Stimulated activated CD4-positive, alpha-beta T cell treated with anti-CD3 and anti-CD28 coated beads, Interleukin-15, amount 100 ng/mL, for 1 hour (primary cell): ENCODE data around the gene ZNF438.
"Not testable (repeated sequence)": the region's sequence is repeated elsewhere in the genome, so short reads cannot be mapped to it uniquely, and the experiment has no call there.

Source experiments
- DNase-seq, 2 donors: peaks; one replicate each; pipeline ENCODE4 v3.0.0-alpha.2; 2020; ENCODE audit warnings: low read depth in 1 of 2, low spot score in 1 of 2

Gene ZNF438

DNA sequence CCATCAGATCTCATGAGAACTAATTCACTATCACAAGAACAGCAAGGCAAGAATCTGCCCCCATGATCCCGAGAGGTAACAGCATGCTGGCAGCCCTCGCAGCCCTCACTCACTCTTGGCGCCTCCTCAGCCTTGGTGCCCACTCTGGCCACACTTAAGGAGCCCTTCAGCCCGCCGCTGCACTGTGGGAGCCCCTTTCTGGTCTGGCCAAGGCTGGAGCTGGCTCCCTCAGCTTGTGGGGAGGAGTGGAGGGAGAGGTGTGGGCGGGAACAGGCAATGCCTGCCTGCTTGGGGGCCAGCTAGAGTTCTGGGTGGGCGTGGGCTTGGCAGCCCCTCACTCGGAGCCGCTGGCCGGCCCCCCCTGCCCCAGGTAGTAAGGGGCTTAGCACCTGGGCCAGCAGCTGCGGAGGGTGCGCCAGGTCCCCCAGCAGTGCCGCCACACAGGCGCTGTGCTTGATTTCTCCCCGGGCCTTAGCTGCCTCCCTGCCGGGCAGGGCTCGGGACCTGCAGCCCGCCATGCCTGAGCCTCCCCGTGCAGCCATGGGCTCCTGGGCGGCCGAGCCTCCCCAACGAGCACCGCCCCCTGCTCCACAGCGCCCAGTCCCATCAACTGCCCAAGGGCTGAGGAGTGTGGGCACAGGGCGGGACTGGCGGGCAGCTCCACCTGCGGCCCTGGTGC is 24.0 kb upstream of the ZNF438 start:
- DNase-seq = no peak

DNA sequence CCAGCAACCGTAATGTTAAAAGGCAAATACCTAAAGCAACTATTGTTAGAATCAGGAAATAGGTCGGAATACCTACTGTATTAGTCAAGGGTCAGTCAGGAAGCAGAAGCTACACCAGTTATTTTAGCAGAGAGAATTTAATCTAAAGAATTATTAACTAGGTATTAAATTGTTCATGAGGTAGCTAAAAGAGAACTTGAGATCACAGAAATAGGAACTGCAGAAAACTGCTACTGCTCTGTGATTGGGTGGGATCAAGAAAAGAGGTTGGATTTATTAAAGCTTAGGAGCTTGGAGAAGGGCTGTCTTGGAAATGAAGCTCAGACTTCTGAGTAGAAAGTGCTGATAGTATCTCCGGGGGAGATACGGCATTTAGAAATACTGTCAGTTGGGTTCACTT is 20.0 kb upstream of the ZNF438 start:
- no peak for DNase-seq

DNA sequence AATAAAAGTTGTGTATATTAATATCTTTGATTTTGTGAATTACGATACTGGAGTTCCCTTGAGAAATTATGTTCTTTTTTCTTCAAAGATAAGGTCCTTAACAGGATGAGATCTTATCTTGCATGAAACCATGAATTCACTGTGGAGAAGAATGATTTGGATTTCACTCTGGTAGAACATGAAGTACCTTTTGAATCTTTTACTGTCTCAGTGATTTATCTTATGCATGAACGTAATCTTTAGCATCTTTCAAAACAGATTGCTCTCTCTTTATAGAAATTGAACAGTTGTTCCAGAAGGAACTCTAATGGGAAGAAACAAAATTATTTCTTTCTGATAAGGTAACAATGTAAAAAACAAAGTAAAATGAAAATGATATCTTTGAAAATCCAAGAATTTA is 11.0 kb upstream of the ZNF438 start:
- no peak for DNase-seq

DNA sequence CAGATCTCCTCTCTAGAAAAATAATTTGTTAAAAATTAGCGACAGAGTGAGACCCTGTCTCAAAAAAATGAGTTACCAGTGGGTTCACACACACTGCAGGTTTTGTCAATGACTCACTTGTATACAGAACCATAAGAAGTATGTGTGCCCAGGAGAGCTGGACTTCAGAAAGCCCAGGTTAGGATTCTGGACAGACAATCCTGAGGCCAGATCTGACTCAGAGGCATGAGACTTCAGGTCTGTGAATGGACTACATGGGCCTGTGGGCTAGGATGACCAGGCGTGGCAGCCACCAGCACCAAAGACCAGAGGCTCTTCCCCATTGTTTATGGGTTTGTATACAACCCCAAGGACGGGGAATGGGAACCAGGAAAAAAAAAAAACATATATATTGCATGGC is 9.3 kb upstream of the ZNF438 start:
- no peak for DNase-seq

DNA sequence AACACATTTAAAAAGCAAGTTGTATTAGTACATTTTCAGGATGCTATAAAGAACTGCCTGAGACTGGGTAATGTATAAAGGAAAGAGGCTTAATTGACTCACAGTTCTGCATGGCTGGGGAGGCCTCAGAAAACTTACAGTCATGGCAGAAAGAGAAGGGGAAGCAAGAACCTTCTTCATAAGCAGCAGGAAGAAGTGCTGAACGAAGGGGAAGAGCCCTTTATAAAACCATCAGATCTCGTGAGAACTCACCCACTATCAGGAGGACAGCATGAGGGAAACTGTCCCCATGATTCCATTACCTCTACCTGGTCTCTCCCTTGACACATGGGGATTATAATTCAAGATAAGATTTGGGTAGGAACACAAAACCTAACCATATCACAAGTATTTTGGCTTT is 7.3 kb upstream of the ZNF438 start:
- DNase-seq = not testable (repeated sequence)

DNA sequence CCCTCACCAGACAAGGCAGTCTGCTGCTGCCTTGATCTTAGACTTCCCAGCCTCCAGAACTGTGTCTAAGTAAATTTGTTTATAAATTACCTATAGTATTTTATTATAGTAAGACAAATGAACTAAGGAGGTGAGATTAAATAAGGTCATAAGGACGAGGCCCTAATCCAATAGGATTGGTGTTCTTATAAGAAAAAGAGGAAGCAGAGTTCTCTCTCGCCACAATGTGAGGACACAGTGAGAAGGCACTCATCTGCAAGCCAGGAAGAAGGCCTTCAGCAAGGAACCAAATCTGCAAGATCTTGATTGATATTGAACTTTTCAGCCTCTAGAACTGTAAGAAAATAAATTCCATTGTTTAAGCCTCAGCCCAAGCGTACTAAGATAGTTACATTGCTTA is 6.1 kb upstream of the ZNF438 start:
- no peak for DNase-seq

DNA sequence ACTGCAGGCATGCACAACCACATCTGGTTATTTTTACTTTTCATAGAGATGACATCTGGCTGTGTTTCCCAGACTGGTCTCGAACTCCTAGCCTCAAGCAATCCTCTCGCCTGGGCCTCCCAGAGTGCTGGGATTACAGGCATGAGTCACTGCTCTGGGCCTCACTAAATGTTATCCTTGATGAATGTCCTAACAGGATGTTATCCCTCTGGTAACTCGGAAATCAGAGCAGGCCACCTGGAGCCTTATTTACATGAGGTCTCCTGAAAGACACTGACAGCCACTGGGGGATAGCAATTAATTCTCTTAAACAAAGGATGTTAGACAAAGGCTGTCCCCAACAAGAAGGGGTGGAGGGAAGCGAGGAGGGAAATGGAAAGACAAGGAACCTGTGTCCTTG is 4.5 kb upstream of the ZNF438 start:
- no peak for DNase-seq

DNA sequence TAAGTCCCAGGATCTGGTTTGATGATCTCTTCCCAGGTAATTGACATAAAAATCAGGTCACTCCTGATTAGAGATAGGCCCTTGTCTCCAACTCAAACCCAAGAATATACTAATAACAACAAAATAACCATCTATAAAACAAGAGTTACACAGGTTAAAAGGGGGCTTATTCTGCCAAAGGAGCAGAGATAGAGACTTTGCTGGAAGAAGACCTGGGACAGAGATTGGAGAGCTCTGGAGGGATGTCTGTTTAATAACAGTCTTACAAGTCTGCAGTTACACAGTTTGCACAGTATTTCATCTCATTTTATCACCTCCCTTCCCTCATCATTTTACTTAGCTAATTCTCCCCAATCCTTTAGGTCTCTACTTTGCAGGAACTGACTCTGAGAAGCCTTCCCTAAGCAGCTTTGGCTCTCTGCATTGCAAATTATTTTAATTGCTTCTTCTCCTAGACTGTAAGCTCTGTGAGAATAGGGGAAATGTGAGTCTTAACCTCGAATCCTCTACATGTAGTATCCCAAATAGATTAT is 3.7 kb upstream of the ZNF438 start:
- DNase-seq = no peak

DNA sequence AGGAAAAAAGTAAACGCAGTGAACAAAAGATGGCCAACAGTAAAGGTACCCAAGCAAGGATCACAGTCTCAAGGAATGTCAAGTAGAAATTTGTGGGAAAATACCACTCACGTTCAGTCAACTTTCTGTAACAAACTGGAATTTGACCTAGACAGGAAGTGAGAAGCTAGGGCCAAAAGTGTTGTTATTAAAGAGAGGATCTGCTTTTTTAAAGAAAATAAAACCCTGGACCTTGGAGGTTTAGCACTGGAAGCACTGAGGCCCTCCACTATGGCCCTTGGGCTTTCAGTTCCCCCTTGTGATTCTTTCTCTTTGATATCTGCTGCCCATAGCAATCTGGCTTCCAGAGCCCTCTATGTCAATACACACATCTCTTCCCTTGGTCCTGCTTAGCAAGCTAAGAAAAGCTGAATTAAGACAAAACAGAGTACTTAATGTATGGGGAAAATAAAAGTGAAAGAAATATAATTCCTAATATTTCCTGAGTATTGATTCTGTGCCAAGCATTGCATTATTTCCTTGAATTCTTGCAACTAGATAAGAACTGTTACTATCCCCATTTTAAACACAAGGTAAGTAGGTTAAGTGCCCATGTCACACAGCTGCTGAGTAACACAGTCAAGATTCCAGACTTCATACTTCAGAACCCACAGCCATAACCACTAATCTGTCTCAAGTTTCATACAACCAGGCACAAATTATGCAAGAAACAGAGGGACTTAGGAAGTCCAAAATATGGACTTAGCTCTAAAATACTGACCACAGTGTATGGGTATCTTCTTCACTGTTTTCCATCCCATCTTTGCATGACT is 2.6 kb upstream of the ZNF438 start:
- no peak for DNase-seq

DNA sequence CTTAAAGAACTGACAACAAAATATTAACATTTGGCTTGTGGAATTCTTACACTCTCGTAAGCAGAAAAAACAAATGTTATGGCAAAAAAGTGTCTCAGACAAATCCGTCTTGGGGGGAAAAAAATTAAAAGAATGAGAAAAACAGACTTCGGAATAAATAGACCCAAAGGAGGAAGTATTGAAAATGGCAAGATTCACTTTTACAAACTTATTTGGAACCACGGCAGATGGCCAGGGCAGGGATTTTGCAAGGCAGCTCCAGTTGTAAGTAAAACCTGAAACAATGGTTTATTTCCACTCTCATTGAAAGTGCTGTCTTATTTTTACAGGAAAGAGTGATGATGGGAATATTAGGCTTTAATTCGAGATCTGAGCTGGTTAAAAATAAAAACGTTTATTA is 1.5 kb upstream of the ZNF438 start:
- DNase-seq = no peak

DNA sequence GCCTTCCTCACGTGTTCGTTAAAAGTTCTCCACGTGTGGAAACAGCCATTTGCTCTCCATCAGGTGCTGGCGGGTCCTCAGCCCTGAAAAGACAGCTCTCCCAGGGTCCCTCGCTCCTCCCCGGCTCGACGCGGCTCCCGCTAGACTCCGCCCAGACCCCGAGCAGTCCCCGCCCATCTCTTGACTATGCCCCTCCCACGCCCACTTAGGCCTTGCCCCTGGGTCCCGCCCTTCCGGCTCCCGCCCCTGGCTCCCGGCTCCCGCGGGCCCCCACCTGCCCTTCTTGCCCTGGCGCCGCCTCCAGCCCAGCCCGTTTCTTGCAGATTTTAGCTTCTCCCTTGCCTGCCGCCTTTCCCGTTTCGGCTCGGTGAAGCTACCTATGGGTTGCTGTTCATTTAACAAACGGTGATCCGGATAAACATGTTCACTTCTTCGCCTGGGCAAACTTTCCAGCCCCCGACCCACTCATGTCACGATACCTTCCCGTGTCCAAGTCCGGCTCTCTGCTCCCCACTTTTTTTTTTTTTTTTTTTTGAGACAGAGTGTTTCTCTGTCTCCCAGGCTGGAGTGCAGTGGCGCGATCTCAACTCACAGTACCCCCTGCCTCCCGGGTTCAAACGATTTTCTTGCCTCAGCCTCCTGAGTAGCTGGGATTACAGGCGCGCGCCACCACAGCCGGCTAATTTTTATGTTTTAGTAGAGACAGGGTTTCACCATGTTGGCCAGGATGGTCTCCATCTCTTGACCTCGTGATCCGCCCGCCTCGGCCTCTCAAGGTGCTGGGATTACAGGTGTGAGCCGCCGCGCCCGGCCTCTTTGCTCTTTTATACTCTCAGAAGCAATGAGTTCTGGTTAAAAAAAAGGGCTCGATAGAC is 830 bp upstream of the ZNF438 start:
- peak; percentile 86 to 90 for DNase-seq

DNA sequence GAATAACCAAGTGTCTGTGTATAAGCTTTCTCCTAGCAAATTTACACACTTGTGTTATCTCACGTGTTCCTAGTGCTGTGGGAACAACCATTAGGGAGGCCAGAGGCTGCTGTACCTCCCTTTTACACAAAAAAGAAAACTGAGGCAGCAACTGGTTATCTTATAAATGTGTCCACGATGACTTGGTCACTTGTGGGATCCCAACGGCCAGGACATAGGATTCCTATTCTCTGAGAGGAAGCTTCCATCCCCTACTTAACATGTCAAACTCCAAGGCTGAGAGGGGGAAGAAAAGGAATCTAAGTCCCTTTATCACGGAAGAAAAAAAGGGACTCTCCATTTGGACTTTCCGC is 484 bp downstream of the ZNF438 start:
- no peak for DNase-seq

DNA sequence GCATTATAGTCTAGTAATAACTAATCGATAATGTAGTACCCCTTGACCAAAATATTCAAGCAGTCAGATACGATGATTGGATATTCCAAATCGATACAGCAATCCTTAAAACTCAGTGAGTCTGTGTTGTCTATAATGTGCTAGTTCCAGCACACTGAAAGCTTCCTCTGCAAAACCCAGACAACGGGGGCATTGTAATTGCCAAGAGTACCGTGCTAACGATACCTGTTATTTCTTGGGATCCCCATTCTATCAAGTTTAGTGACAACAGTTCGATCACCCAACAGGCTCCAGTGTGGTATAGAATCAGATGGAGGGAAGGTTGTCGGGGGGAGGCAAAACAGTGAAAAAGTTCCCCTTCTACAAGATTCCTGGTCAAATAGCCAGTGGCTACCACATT is 865 bp downstream of the ZNF438 start:
- no peak for DNase-seq

DNA sequence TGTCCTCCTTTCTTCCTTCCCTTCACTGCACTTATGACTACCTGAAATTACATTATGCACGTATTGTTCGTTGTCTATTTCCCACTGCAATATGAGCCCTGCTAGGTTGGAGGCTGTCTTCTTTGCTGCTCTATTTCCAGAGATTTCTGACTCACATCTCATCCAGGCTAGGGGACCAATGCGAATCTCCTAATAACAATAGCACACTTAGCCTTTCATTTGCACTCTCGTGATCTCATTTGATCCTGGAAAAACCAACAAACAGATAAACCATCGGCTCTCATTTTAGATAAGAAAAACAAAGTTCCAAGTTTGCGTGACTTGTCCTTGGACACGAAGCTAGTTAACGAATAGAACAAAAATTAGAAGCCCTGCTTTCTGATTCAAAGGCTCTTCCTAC is 1.4 kb downstream of the ZNF438 start:
- no peak for DNase-seq

DNA sequence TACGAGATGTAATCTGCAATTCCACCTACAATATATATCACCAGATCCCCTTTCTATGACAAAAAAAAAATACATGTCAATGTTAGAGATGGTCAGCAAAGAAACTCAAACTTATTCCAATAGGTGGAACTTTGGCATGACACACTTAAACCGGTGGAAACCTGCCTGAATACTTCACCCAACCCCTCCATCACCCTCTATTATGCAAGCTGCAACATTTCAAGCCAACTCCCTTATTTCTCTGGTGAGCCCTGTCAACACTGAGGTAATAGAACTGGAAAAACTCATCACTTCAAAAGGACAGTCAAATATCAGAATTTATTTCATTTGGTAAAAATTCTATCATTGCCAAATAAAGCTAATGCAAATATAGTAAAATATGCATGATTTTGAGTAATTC is 3.6 kb downstream of the ZNF438 start:
- DNase-seq = no peak

DNA sequence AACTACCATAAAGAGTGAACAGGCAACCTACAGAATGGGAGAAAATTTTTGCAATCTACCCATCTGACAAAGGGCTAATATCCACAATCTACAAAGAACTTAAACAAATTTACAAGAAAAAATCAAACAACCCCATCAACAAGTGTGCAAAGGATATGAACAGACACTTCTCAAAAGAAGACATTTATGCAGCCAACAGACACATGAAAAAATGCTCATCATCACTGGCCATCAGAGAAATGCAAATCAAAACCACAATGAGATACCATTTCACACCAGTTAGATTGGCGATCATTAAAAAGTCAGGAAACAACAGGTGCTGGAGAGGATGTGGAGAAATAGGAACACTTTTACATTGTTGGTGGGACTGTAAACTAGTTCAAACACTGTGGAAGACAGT is 5.4 kb downstream of the ZNF438 start:
- DNase-seq = not testable (repeated sequence)

DNA sequence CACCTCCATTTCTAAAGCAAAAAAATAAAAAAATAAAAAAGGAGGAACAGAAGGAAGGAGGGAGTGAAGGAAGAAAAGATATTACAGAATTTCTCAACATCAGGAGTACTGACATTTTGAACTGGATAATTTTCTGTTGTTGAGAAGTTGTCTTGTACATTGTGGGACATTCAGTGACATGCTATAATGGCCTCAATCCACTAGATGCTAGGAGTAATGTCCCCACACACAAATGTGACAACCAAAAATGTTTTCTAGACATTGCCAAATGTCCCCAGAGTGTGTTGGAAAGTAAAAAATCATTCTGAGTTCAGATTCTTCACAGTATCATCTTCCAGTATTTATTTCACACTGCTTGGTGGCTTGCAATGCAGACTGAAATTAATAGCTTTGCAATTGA is 6.5 kb downstream of the ZNF438 start:
- DNase-seq = no peak

DNA sequence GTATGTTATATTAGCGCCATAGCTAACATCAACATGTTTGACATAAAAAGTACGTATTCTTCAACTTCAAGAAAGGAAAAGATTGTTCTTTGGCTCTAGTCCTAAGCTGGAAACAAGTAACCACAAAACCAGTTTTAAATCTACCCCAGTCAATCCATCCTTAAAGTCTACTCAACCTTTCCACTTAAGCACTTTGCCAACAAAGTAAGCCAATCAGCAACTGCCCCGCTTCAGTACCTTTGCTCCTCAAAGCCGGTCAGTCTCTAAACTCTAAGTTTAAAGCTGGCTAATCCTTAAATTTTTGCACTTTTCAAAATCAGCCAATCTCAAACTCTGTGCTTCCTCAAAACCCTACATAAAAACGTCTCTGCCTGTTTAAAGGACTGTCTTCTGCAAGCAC is 8.1 kb downstream of the ZNF438 start:
- DNase-seq = no peak

DNA sequence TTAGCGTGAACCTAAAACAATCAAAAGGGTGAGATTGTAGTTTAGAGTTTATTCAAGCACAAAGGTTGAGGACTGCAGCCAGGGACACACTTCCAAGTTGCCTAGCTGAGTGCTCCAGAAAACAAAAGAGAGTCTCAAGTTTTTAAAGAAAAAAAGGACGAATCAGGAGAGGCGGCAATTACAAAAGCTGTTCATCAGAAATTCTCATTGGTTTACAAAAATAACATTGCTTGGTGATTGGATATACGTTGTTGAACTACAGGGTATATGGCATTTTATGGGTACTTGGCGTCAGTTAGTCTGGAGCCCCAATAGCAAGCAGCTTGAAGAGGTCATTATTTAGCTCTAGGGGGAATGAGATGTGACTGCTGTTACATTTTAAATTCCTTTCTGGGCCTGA is 11.5 kb downstream of the ZNF438 start:
- DNase-seq = no peak

DNA sequence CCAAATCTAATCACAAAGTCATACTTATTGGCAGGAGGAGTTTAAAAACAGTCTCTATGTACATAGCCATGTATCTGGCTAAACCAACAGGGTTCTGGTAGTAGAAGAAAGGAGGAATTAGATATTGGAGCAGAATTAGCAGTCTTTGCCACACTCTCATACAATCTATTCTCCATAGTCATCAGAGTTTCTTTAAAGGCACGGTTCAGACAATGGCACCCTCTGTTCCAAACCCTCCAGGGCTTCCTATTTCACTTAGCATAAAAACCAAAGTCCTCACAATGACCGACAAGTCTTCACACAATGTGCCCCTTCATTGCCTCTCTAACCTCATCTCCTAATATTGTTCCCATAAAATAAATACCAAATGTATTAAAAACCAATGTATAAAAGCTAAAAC is 12.7 kb downstream of the ZNF438 start:
- DNase-seq = no peak

DNA sequence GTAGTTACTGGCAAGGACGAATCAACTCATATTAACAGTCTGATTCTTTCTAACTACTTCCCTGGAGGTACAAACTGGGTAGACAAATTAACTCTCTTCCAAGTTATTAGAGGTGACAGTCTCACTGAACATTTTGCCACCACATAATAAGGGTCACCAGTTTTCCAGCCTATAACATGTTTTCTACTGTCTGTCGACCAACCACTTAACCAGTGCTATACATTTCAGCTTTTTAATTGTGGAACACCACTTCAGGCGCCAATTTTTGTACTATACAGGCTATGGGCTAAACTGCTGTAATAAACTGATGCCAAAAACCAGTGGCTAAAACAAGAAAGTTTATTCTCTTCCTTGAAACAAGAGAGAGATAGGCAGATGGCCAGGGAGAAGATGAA is 13.3 kb downstream of the ZNF438 start:
- no peak for DNase-seq
